ENCODE measurements around the gene MORN1. TPM values are rescaled to one million over a fixed set of nuclear protein-coding genes. Genes with fewer than 3 reads are reported as not detected.

MORN1 gene
- total RNA-seq, 6 experiments from 2014 or later = 5.3 to 8.9 (median 6.9) TPM

DNA sequence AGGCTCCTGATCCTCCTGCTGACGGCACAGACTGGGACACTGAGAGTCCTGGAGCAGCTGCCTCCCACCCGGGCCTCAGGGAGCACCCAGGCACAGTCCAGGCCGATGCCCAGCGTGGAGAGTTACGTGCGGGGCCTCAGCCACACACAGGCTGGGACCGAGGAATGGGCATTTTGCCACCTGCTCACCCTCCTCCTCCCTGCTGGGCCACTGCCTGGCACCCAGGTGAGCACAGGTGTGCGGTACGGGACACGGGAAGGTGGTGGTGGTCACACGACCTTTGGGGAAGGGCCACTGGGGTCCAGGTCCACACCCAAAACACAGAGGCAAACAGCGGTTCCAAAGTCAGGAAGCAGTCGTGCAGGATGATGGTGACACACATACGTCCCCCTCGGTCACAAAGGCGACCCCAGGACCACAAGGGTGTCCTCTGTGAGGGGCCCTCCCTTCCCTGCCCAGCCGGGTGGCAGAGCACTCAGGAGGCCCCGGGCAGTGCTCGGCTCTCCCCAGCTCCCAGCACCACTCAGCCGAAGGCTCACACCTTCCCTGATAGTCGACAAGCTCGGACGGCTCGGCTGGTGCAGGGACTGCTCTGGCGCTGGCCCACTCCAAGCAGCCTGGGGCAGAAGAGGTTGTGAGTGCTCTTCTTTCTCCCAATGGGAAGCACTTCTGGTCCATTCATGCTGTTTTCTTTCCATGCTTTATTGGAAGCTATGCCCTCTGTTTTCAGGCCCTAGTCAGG, 14.3 kb downstream of the MORN1 start:
- no peaks in the 10 kb centered on the region for H3K9me3 Mint-ChIP-seq
- no peaks in the 10 kb centered on the region for H3K36me3 Mint-ChIP-seq (ENCODE audit: low read depth)
- no peaks in the 10 kb centered on the region for H3K4me1 Mint-ChIP-seq (ENCODE audit: low read depth)
- H3K4me3 Mint-ChIP-seq = no peak overlapping the region
- TF ChIP-seq, protein P1, sequence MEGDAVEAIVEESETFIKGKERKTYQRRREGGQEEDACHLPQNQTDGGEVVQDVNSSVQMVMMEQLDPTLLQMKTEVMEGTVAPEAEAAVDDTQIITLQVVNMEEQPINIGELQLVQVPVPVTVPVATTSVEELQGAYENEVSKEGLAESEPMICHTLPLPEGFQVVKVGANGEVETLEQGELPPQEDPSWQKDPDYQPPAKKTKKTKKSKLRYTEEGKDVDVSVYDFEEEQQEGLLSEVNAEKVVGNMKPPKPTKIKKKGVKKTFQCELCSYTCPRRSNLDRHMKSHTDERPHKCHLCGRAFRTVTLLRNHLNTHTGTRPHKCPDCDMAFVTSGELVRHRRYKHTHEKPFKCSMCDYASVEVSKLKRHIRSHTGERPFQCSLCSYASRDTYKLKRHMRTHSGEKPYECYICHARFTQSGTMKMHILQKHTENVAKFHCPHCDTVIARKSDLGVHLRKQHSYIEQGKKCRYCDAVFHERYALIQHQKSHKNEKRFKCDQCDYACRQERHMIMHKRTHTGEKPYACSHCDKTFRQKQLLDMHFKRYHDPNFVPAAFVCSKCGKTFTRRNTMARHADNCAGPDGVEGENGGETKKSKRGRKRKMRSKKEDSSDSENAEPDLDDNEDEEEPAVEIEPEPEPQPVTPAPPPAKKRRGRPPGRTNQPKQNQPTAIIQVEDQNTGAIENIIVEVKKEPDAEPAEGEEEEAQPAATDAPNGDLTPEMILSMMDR (IDR thresholded peaks at IDR 0.05) = no peak
- no peak for DNase-seq
- peaks cover 2% of the 10 kb centered on the region for H3K27me3 Mint-ChIP-seq (ENCODE audit: insufficient read depth)
- no peak overlapping the region for H3K27ac Mint-ChIP-seq

DNA sequence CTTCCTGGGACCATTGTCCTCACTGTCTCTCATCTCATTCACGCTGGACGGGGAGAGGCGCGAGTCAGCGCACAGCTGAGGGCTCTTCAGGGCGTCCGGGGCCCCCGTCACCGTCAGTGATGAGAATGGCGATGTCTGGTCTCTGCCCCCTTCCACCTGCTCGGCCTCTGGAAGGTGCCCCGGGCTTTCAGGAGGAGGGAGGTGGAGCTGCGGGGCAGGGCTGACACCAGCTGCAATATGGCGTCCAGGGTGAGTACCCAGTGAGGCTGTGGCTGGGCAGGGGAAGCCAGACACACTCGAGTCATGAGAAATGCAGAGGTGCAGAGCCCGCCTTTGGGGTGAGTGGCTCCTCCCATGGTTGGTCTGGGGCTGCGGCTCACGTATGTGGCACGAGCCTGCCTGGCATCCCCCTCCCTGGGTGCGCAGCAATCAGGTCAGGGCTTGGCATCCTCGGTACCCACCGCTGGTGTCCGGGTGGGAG, 15.1 kb downstream of the MORN1 start:
- no peak for DNase-seq
- H3K27me3 Mint-ChIP-seq (ENCODE audit: insufficient read depth) = peaks cover 2% of the 10 kb centered on the region
- H3K9me3 Mint-ChIP-seq = no peaks in the 10 kb centered on the region
- H3K36me3 Mint-ChIP-seq (ENCODE audit: low read depth) = no peaks in the 10 kb centered on the region
- TF ChIP-seq, protein P1 (IDR thresholded peaks at IDR 0.05) = no peak
- no peak overlapping the region for H3K27ac Mint-ChIP-seq
- no peaks in the 10 kb centered on the region for H3K4me1 Mint-ChIP-seq (ENCODE audit: low read depth)
- H3K4me3 Mint-ChIP-seq = no peak overlapping the region

DNA sequence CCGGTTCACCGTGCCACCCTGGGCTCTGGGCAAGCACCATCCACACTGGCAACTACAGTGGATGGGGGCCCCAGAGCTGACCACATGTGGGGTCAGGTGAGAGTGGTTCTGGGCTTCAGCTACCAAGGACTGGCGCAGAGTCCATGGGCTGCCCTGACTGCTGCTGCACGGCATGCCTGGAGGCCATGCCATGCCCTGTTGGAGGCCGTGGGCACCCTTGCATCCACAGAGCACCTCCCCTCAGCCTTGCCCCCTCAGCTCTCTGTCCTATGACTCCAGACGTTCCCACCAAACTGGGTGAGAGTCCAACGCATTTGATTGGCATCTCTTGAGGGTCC, 15.5 kb downstream of the MORN1 start:
- Mint-ChIP-seq H3K27me3 (ENCODE audit: insufficient read depth) (peaks cover 2% of the 10 kb centered on the region), H3K9me3 (no peaks in the 10 kb centered on the region), H3K36me3 (ENCODE audit: low read depth) (no peaks in the 10 kb centered on the region), H3K4me3 (no peak overlapping the region), H3K4me1 (ENCODE audit: low read depth) (no peaks in the 10 kb centered on the region), H3K27ac (no peak overlapping the region)
- DNase-seq = no peak
- TF ChIP-seq, protein P1 (IDR thresholded peaks at IDR 0.05) = no peak

DNA sequence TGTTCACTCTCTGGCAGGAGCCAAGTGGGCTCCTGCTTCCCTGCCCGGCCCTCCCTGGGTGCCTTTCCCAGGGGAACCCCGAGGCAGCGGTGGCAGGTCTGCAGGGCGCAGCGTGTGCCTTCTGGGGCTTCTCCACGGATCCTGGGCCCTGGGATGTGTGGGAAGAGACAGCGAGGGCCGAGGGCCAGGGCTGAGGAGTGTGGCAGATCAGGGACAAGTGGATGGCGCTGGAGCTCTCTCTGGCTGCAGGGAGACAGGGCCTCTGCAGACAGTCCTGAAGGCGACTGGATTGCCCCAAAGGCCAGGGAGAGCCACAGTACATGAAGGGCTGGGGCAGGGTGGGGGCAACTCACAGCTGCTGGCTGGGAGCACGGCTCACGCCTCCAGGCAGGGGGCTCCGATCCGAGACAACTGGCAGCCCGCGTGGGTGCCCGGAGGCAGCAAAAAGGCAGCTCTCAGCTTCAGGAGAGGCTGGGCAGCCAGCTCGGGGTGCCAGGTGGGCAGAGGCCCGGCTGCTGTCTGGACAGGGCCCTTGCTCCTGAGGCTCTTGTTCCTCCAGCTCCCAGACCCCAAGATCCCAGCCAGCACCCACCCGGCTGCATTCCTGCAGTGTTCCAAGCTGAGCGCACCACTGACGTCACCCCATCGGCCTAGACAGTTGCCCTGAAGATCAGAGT, 16.0 kb downstream of the MORN1 start:
- Mint-ChIP-seq H3K9me3 (no peaks in the 10 kb centered on the region), H3K27ac (no peak overlapping the region), H3K36me3 (ENCODE audit: low read depth) (no peaks in the 10 kb centered on the region), H3K27me3 (ENCODE audit: insufficient read depth) (peaks cover 2% of the 10 kb centered on the region), H3K4me3 (no peak overlapping the region), H3K4me1 (ENCODE audit: low read depth) (no peaks in the 10 kb centered on the region)
- no peak for DNase-seq
- TF ChIP-seq, protein P1 (IDR thresholded peaks at IDR 0.05) = no peak

DNA sequence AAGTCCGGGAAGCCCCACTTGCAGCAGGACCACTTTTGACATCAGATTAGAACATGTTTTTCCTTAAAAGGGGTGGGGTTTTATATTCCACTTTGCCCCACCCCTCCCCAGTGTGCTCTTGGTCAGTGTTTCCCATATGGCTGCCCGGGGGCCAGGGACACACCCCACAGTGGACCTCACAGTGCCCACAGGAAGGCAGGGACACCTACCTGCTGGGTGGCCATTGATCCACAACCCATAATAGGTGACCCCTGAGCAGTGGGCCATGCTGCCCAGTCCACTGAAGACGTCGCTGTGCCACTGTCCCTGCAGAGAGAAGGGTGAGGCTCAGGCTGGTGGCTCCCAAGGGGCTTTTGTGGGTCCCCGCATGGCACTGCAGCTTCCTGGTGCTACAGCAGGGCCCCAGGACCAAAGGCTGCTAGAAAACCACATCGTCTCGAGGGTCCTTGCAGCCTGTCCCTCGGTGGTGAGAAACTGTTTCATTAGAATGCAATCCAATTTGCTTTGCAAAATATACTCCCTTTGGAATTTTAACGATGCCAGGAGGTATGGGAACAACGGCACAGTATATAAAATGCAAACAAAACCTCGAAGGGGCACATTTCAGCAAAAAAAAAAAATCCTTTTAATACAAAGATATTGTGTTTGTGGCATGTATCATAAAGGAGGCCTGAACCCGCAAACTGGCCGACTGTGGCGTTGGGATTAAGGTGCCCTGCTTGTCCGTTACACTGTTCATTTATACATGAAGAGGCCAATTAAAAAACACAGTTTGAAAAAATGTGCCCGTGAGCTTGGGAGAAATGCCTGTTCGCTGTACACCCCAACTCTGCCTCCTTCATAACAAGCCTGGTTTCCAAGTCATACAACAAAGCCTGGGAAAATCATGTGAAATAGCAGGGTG, 16.9 kb downstream of the MORN1 start:
- Mint-ChIP-seq H3K9me3 (no peaks in the 10 kb centered on the region), H3K4me3 (no peak overlapping the region), H3K4me1 (ENCODE audit: low read depth) (no peaks in the 10 kb centered on the region), H3K36me3 (ENCODE audit: low read depth) (no peaks in the 10 kb centered on the region), H3K27me3 (ENCODE audit: insufficient read depth) (peaks cover 2% of the 10 kb centered on the region), H3K27ac (no peak overlapping the region)
- DNase-seq = no peak
- TF ChIP-seq, protein P1 (IDR thresholded peaks at IDR 0.05) = no peak
